SK-N-SH treated with all-trans-retinoic acid at 6 μM for 48 hours (cell line): Measurements from ENCODE around the gene GRK7.

Experiments
- ATAC-seq: fragments of 200-7000 bp; cut with Tn5 transposase; 3 replicates; pipeline ENCODE4 v1.9.1; 2020; ENCODE audit warnings: mild to moderate bottlenecking, moderate library complexity
- SNAI2 ChIP-seq: fragments of 250-450 bp; sonication (Bioruptor Pico); IDR thresholded peaks from 2 replicates; pipeline ENCODE4 v1.5.0; 2020; ENCODE audit warnings: mild to moderate bottlenecking, moderate library complexity
- TCF4 ChIP-seq: fragments of 250-450 bp; sonication (Bioruptor Pico); IDR thresholded peaks from 2 replicates; pipeline ENCODE4 v1.8.0; 2021; ENCODE audit warnings: mild to moderate bottlenecking, moderate library complexity, borderline replicate concordance
- TOX ChIP-seq: fragments of 250-450 bp; sonication (Bioruptor Pico); IDR thresholded peaks from 2 replicates; pipeline ENCODE4 v1.8.0; 2021; ENCODE audit warnings: mild to moderate bottlenecking, moderate library complexity, borderline replicate concordance
- ZNF565 ChIP-seq: fragments of 450-650 bp; formaldehyde crosslinking; conservative IDR thresholded peaks from 2 replicates; pipeline ENCODE4 v1.5.0; 2020; ENCODE audit warnings: low read depth, mild to moderate bottlenecking, moderate library complexity

Gene GRK7

DNA sequence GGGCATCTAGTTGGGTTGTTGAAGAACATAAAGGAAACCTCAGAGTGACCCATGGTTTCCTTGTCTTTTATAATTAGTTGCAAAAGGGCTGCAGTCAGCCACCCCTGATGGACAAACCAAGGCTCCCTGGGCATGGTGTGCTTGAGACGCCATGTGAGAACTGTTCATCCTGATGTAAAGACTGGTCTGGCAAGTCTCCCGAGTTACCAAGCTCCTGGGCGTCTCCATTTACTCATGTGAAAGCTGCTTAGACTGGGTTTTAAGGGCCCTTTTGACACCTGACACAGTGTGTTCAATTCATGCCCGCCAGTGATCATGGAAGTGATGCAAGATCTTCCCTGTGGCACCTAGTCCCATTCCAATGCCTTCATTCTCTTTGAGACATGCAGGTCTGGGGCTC, 49.4 kb downstream of the GRK7 start:
- no peak for ATAC-seq
- no peak for TF ChIP-seq ZNF565
- no peak for TF ChIP-seq TOX
- no peak for TF ChIP-seq TCF4 (CRISPR knock-in tag)
- TF ChIP-seq SNAI2 = no peak
